GM06990 (cell line): ENCODE measurements around the gene GLRA1.

Experiments used
- DNase-seq: peaks from one replicate; pipeline ENCODE4 v3.0.0-alpha.2; 2011; ENCODE audit not compliant: insufficient read length; ENCODE audit errors: extremely low read depth
- H3K27me3 ChIP-seq: replicated peaks from 2 replicates; pipeline ENCODE4 v1.6.0; 2011; ENCODE audit warnings: low read length; ENCODE audit not compliant: control insufficient read depth, insufficient read depth
- H3K36me3 ChIP-seq: 2 replicates; pipeline ENCODE4 v1.5.1; 2011; ENCODE audit warnings: low read length; ENCODE audit not compliant: control insufficient read depth, insufficient read depth
- H3K4me3 ChIP-seq: replicated peaks from 2 replicates; pipeline ENCODE4 v1.5.1; 2011; ENCODE audit warnings: low read depth, mild to moderate bottlenecking, control low read depth, low read length
- TF ChIP-seq, protein P1 (sequence below): IDR thresholded peaks from 2 replicates; pipeline ENCODE4 v1.5.1; 2011; ENCODE audit warnings: low read length, control low read depth, mild to moderate bottlenecking, inconsistent platforms; ENCODE audit not compliant: insufficient read depth, poor library complexity, severe bottlenecking

GLRA1 gene

DNA sequence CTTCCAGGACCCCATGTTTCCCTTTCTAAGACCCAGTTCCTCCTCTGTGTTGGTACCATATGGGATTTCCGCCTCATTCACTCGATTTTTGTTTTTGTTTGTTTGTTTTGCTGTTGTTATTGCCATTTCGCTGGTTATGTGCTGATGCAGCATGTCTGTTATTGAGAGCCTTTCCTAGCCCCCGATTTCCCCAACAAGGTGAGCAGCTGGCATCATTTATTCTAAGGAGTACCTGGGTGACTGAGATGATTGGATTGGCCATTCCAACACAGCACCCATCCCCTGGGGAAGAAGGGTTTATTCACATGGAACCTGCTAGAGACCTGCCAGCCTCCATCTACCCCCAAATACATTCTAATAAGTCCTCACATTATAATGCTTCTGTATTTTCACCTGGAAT, 2.7 kb downstream of the GLRA1 start:
- no peaks in the 10 kb centered on the region for H3K36me3 ChIP-seq
- DNase-seq = no peak
- no peak overlapping the region for H3K4me3 ChIP-seq
- no peaks in the 10 kb centered on the region for H3K27me3 ChIP-seq
- TF ChIP-seq, protein P1, sequence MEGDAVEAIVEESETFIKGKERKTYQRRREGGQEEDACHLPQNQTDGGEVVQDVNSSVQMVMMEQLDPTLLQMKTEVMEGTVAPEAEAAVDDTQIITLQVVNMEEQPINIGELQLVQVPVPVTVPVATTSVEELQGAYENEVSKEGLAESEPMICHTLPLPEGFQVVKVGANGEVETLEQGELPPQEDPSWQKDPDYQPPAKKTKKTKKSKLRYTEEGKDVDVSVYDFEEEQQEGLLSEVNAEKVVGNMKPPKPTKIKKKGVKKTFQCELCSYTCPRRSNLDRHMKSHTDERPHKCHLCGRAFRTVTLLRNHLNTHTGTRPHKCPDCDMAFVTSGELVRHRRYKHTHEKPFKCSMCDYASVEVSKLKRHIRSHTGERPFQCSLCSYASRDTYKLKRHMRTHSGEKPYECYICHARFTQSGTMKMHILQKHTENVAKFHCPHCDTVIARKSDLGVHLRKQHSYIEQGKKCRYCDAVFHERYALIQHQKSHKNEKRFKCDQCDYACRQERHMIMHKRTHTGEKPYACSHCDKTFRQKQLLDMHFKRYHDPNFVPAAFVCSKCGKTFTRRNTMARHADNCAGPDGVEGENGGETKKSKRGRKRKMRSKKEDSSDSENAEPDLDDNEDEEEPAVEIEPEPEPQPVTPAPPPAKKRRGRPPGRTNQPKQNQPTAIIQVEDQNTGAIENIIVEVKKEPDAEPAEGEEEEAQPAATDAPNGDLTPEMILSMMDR = no peak

DNA sequence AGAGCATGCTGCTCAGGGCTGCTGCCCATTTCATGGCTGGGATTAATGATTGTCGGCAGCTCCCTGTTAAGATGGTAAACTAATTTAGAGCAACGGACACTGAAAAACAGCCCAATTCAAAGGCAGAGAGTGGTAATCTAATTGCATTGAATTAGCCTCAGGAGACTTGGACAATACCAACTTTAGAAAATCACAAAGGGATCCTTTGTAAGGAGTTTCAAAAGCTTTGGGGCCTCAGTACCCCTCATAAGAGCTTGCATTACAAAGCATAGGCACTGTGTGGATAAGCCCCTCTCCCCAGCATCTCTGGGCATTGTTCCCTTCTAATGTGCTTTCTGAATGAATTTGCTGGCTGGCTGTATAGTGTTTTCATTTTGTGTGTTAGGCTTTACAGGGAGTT, 6.7 kb downstream of the GLRA1 start:
- DNase-seq = no peak
- Histone ChIP-seq H3K36me3 (no peaks in the 10 kb centered on the region), H3K27me3 (no peaks in the 10 kb centered on the region), H3K4me3 (no peak overlapping the region)
- TF ChIP-seq, protein P1 = no peak

DNA sequence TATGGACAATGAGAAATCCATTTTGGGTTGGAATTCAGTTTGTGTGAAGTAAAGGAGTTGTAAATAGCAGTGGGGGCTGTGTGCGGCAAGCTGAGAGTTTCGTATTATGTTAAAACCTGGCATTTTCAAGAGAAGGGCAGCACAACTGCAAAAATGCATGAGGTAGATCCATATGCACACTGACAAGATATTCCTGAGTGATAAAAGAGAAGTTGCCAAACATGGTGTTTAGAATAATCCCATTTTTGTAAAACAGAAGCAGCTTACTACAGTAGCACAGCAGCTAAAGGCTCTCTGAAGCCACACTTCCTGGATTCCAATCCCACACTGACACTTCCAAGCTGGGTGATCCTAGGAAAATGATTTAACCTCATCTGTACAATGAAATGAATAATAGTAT, 11.2 kb downstream of the GLRA1 start:
- no peaks in the 10 kb centered on the region for H3K27me3 ChIP-seq
- TF ChIP-seq, protein P1 = no peak
- no peaks in the 10 kb centered on the region for H3K36me3 ChIP-seq
- no peak for DNase-seq
- H3K4me3 ChIP-seq = no peak overlapping the region

DNA sequence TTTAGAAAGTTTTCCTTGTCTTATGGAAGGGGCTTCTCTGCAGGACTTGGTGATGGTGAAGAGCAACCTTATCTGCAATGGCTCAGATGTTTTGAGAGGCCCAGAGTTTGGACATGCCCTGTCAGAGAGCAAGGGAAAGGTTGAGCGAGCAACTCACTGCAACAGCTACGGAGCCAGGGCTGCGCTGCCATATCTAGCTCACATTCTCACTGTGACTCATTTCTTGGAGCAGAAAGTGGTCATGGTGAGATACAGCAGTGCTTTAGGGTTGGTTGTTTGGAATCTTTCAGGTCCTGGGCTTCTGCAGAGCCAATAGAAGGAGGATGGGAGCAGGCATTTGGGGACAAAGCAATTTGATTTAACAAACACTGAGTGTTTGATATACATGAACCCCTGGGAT, 12.3 kb downstream of the GLRA1 start:
- Histone ChIP-seq H3K4me3 (no peak overlapping the region), H3K36me3 (no peaks in the 10 kb centered on the region), H3K27me3 (no peaks in the 10 kb centered on the region)
- no peak for DNase-seq
- TF ChIP-seq, protein P1 = no peak

DNA sequence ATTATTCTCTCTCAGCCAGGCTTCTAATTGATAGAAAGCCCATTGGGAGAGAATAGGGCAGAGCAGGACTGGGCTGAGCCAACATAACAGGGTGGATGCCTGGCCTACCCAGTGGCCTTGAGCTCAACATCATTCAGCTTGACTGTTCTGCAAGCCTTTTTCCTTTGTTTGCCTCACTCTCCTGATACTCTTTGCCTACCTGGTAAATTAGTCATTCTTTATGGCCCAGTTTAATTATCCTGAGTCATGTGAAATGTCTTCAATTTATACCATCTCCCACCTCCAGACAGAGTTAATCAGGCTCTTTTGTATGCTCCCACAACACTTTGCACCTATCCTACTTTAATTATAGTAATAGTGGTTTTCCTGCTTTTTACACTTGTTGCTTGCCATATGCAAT, 13.6 kb downstream of the GLRA1 start:
- TF ChIP-seq, protein P1 = no peak
- Histone ChIP-seq H3K36me3 (no peaks in the 10 kb centered on the region), H3K4me3 (no peak overlapping the region), H3K27me3 (no peaks in the 10 kb centered on the region)
- DNase-seq = no peak

DNA sequence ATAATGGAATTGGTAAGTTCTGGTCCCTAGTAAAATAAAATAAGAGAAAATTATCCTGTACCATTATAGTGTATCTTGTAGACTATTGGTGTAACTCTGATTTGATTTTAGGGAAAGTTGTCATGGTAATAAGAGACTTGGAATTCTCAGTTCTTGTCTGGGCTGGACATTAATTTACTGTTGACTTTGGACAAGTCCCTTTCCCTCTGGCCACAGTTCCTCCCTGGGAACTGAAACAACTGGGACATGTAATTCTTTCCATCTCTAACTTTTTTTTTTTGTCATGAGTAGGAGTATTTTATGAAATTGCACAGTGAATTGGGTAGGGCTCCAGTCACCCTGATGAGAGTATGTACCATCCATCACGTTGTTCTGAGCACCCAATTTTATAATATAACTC, 15.0 kb downstream of the GLRA1 start:
- Histone ChIP-seq H3K4me3 (no peak overlapping the region), H3K36me3 (no peaks in the 10 kb centered on the region), H3K27me3 (no peaks in the 10 kb centered on the region)
- TF ChIP-seq, protein P1 = no peak
- no peak for DNase-seq
